SKM-1 treated with dmso at 0.1 percent for 144 hours (cell line): ENCODE measurements around the gene OR1F1.
A peak's percentile ranks its signal among the peaks of the same experiment; 100 is the strongest.
"Not testable (repeated sequence)": the region's sequence is repeated elsewhere in the genome, so short reads cannot be mapped to it uniquely, and the experiment has no call there.

Source experiments
- DNase-seq: peaks from one replicate; lab custom pipeline; 2025; ENCODE audit not compliant: unreplicated experiment; lab: John Stamatoyannopoulos, UW

The OR1F1 gene

DNA sequence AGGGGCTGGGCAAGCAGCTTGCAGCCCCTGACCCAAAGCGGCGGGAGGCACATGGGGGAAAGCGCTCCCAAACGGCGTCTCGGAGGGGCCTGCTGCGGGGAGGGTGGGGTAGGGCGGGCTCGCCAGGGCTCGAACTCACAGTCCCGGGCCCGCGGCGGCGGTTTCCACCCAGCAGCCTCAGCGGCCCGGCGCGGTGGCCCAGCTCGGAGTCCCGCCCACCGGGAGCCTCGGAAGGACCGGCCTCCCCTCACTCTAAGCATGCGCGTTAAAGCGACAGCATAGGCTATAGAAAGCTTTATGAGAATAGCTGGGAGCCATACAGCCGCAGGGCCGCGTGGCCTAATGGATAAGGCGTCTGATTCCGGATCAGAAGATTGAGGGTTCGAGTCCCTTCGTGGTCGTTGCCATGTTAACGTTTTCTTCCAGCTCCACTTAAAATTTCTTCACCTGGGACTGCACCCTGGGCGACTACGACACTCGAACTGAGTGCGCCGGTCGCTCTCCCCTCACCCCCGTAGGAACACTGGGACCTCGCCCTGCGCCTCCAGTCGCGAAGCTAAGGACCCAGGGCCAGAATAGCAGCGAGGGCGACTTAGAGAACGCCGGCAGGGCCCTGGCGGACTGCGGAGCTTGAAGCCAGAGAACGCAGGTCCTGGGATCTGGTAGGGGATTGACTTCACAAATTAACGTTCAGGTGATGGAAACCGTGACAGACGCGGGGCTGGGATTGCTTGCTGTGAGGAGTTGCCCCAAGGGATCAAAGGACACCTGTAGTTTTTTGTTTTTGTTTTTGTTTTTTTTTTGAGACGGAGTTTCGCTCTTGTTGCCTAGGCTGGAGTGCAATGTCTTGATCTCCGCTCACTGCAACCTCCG is 37.4 kb upstream of the OR1F1 start:
- DNase-seq, result peak; percentile 93

DNA sequence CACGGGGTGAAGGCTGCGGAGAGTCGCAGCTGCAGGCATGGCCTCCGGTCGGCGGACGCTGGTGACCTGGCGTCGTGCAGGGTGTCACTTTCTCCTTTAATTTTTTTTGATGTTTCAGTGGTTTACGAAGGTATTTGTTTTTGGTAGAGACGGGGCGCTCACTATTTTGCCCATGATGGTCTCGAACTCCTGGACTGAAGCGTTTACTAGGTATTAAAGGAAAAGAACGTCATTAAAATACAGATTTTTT is 36.1 kb upstream of the OR1F1 start:
- DNase-seq, result no peak

DNA sequence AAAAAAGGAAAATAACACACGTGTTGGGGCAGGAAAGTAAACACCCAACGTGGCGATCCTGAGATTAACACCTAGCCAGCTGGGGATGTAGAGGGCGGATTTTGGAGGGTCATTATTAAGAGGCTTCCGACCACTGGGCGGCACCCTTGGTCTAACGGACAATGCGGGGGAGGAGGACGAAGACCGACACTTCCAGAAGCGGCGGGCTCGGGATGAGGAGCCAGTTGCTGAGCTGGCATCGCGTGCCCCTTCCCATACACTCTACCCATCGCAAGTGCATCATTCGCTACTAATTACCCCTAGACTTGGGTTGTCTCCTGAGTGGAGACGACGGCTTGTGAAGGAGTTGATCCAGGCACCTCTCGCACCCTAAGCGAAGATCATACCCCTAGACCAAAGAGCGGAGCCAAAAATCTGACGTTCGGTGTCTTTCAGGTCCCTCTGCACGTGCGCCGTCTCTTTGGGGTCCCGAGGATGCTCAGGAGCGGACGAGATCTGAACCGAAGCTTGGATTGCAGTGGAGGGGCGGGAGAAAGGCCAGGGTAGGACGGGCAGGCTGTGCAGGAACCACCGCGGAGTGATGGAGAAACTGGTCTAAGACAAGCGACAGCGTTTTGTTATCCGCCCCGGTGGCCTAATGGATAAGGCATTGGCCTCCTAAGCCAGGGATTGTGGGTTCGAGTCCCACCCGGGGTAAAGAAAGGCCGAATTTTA is 35.6 kb upstream of the OR1F1 start:
- peak; percentile 90 for DNase-seq

DNA sequence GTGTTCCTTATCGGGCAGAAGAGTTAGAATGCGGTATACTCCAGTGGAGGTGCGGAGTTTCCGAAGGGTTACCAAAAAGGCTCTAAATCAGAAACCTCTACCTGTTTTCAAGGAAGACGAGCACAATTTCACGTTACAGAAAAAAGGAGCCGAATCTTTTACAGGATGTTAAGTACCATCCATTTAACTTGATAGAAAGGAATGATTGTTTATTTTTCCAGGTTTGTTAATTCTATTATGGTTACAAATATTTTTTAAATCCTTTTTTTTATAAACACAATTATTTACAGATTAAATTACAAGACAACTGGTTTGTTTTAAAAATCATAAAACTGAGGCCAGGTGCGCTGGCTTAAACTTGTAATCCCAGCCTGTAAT is 35.0 kb upstream of the OR1F1 start:
- DNase-seq, result no peak

GRCh38 chr16:3155181-3155580 is 32.8 kb upstream of the OR1F1 start:
- DNase-seq, result no peak

DNA sequence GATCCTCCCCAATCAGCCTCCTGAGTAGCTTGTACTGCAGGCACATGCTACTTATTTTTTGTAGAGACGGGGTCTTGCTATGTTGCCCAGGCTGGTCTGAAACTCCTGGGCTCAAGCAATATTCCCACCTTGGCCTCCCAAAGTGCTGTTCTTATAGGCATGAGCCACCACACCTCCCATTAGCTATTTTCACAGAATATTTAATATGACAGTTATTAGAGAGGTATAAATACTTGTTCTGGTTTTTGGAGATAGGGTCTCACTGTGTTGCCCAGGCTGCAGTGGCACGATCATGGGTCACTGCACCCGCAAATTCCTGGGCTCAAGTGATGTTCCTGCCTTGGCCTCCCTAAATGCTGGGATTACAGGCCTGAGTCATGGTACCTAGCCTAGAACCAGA is 32.0 kb upstream of the OR1F1 start:
- no peak for DNase-seq

GRCh38 chr16:3157229-3158025 is 30.6 kb upstream of the OR1F1 start:
- peak; percentile 71 for DNase-seq

- DNase-seq, result no peak
Observed at GRCh38 chr16:3158026-3158509, 29.9 kb upstream of the OR1F1 start.

- peak; percentile 80 for DNase-seq
Observed at GRCh38 chr16:3158510-3159314, 29.3 kb upstream of the OR1F1 start.

DNA sequence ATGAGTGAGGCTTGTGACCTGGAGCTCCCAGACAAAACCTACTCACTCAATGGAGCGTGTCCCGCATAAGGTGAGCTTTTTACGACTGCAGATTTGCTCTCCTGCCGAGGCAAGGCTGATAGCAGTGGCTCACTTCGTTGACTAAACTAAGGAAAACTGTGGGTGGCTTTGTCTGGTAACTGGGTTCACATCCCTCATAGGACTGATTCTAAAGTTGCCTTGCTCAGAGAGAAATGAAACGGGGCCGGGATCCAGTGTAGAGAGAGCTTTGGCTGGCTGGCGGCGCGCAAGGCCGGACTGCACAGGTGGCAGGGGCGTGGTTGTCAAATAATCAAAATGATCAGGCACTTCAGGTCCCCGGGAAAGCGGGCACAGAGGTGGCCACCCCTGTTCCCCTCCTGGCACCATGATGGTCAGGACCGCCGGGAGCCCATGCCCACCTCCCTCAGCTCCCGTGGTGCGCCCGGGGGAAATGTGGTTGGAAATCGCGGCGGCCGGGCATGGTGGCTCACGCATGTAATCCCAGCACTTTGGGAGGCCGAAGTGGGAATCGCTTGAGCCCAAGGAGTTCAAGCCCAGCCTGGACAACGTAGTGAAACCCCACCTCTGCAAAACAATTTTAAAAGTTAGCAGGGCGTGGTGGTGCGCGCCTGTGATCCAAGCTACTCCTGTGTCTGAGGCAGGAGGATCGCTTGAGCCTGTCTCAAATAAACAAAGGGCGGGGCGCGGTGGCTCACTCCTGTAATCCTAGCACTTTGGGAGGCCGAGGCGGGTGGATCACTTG is 26.6 kb upstream of the OR1F1 start:
- no peak for DNase-seq

- DNase-seq, result no peak
Observed at GRCh38 chr16:3164121-3164991, 23.6 kb upstream of the OR1F1 start.

- no peak for DNase-seq
Observed at GRCh38 chr16:3165111-3165822, 22.7 kb upstream of the OR1F1 start.

- no peak for DNase-seq
Observed at GRCh38 chr16:3166505-3166886, 21.5 kb upstream of the OR1F1 start.

GRCh38 chr16:3168729-3169128 is 19.3 kb upstream of the OR1F1 start:
- not testable (repeated sequence) for DNase-seq

GRCh38 chr16:3170440-3171180 is 17.4 kb upstream of the OR1F1 start:
- no peak for DNase-seq

DNA sequence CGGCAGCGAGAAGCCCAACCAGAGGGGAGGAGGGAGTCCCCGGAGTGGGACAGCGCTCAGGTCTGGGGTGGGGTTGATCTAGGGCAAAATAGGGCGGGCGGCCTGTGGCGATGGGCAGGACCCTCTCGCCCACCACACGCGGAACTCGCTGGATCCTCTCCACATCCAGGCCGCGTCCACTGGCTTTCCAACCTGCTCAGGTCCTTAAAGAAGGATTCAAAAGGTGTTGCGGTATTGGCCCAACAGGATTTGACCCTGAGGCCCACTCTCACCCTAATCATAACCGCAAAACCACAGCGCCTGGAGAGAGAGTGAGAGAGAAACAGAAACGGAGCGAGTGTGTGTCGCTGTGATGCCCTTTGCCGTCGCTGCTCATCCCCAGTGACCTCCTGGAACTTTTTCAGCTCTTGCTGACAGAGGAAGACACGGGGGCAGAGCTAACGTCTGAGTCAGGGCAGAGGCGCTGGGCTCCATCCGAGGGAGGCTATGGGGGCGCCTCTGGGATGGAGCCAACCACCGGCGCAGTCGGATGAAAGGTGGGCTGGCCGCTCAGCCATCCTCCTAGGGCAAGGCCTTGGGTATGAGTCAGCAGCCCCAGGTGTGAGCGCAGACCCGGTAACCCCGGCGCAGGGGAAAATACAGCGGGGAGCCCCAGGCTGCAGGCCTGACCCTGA is 16.7 kb upstream of the OR1F1 start:
- DNase-seq, result no peak

GRCh38 chr16:3171855-3172593 is 16.0 kb upstream of the OR1F1 start:
- no peak for DNase-seq
